Measurements from ENCODE around the gene PAX1. TPM values are rescaled to one million over a fixed set of nuclear protein-coding genes. Genes with fewer than 3 reads are reported as not detected.

Gene PAX1

Small RNA genes lying within 50 kb of the gene (small RNA-seq; reads per million reads assigned to genes)
- gene RPL41P1 (ENCODE audit: insufficient read depth): not detected
